Adrenal gland (tissue), 12 donors: ENCODE data around the gene BBC3. TPM values are rescaled to one million over a fixed set of nuclear protein-coding genes. Genes with fewer than 3 reads are reported as not detected.

ENCODE experiments used
- DNase-seq, 7 donors: peaks; one replicate each; pipeline ENCODE4 v3.0.0-alpha.2; 2019 to 2020
- H3K27ac ChIP-seq, 5 donors: fragments of 200-600 bp; sonication (generic) in 4 of 5; 1 replicate in 3 of 5; 2 replicates in 2 of 5; pipeline versions ENCODE4 v1.5.1 to v1.8.0; 2016 to 2020; ENCODE audit warnings: mild to moderate bottlenecking in 1 of 5
- H3K27me3 ChIP-seq: fragments of 200-600 bp; 2 replicates; pipeline ENCODE4 v1.8.0; 2021
- H3K36me3 ChIP-seq, 2 donors: fragments of 200-600 bp; replicated peaks in 1 of 2; 1 replicate in 1 of 2; 2 replicates in 1 of 2; pipeline versions ENCODE4 v1.5.1 to v1.8.0; 2018 to 2022
- H3K4me1 ChIP-seq, 2 donors: fragments of 200-600 bp; replicated peaks in 1 of 2; 1 replicate in 1 of 2; 2 replicates in 1 of 2; pipeline versions ENCODE4 v1.5.1 to v1.8.0; 2018 to 2021
- H3K4me3 ChIP-seq, 4 donors: fragments of 200-600 bp; sonication (generic) in 3 of 4; one replicate each; pipeline ENCODE4 v1.5.1; 2016 to 2018
- H3K9me3 ChIP-seq, 3 donors: fragments of 200-600 bp; sonication (generic) in 1 of 3; replicated peaks in 1 of 3; 1 replicate in 2 of 3; 2 replicates in 1 of 3; pipeline versions ENCODE4 v1.5.1 to v1.8.0; 2016 to 2021
- CTCF ChIP-seq, 6 experiments: fragments of 450-650 bp in 4 of 6; fragments of 200-600 bp in 2 of 6; sonication (generic) in 1 of 6; IDR thresholded peaks; 1 replicate in 5 of 6; 2 replicates in 1 of 6; pipeline versions ENCODE4 v1.5.1 to v1.8.0; 2016 to 2021; ENCODE audit warnings: antibody characterized with exemption in 6 of 6, mild to moderate bottlenecking in 2 of 6, moderate library complexity in 1 of 6
- POLR2A ChIP-seq, 2 donors: fragments of 450-650 bp; IDR thresholded peaks; one replicate each; pipeline ENCODE4 v1.6.1; 2017; ENCODE audit warnings: antibody characterized with exemption in 2 of 2, mild to moderate bottlenecking in 2 of 2, moderate library complexity in 1 of 2
- WGBS, 4 donors: extraction: QIAGEN DNeasy Blood & Tissue Kit in 2 of 4; methylation state at CpG; one replicate each; pipeline versions ENCODE4 v1.1.5 to v1.1.7; 2013 to 2017; 5-methylcytosine and 5-hydroxymethylcytosine counted together
- intact Hi-C, 2 donors: fragments of 100-400 bp; cut with DNase I; formaldehyde crosslinking; loops; one replicate each; pipeline versions ENCODE4 v1.14.1 to v1.15.0; 2022 to 2023
- polyA plus RNA-seq, 3 donors: library from polyadenylated mRNA; stranded (reverse); fragments of 200-250 nt in 2 of 3; fragments of 350-450 nt in 1 of 3; fragmentation: Illumina TruSeq in 1 of 3; extraction: RNeasy Lipid Tissue Mini Kit (QIAGEN cat#74804) in 1 of 3; gene quantifications; one replicate each; pipeline ENCODE4 v1.2.3, GENCODE V29; 2013 to 2014
- total RNA-seq, 9 donors: library from RNA; depleted of rRNA in 4 of 9; stranded (reverse); fragments of >200 nt in 4 of 9; fragments of 120-200 nt in 1 of 9; fragmentation: NEBNext Ultra II Directional in 1 of 9; extraction: Animal tissue kit (Norgen Biotek cat#: 25700) in 1 of 9; gene quantifications; one replicate each; pipeline versions ENCODE4 v1.1.0 to v1.2.4, GENCODE V29; 2013 to 2023
- donor health status: healthy with polysubstance abuse.
- donor health status: Bipolar disorder and iron deficiency.
- donor health status: DM: yes; HTN: yes; CAD: no.
- donor health status: DM: no; HTN: no; CAD: no.
- donor health status: DM: no; HTN: no; CAD: no.
- donor health status: DM: yes; HTN: yes; CAD: no.

BBC3 gene
- total and polyA plus RNA-seq, 12 donors, result 0.27 to 17.9 (median 7.5) TPM

DNA sequence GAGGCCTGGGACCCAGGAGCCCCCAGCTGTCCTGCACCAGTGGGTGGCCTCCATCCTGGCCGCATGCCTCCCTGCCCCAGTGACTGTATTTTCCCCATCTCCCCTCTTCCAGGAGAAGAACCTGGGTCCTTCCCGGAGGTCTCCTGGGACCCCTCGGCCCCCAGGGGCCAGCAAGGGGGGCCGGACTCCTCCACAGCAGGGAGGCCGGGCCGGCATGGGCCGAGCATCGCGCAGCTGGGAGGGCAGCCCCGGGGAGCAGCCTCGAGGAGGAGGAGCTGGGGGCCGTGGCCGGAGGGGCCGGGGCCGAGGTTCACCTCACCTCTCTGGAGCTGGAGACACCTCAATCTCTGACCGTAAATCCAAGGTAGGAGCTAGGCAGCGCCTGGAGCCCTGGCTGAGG, 29.5 kb upstream of the BBC3 start:
- Histone ChIP-seq H3K27ac (no peak overlapping the region), H3K4me1 (peaks cover 10 to 20% of the 10 kb centered on the region in 2 donors), H3K4me3 (no peak overlapping the region), H3K36me3 (peaks cover 0 to 68% of the 10 kb centered on the region in 2 donors), H3K27me3 (no peaks in the 10 kb centered on the region), H3K9me3 (no peaks in the 10 kb centered on the region)
- TF ChIP-seq POLR2A (IDR thresholded peaks at IDR 0.05) (no peak), CTCF (IDR thresholded peaks at IDR 0.05) (no peak)
- 90 to 96% (median 91%) methylated on average over 3 to 17 of the region's 17 CpGs for WGBS, 4 donors
- intact Hi-C loops, result no loop called here
- DNase-seq, result peak in 1 of 7 donors; percentile 36

GRCh38 chr19:47258895-47259555, 28.0 kb upstream of the BBC3 start:
- 82 to 91% (median 88%) methylated on average over 6 of the region's 6 CpGs for WGBS, 4 donors
- DNase-seq, result peak in 2 of 7 donors; percentile 33 to 46
- H3K27ac ChIP-seq, result peak overlapping the region in 2 of 5 donors; percentile 96 to 98
- H3K4me1 ChIP-seq, result peaks cover 10 to 22% of the 10 kb centered on the region in 2 donors
- H3K4me3 ChIP-seq, result no peak overlapping the region
- H3K27me3 ChIP-seq, result no peaks in the 10 kb centered on the region
- H3K36me3 ChIP-seq, result peaks cover 0 to 53% of the 10 kb centered on the region in 2 donors
- intact Hi-C loops, result no loop called here
- H3K9me3 ChIP-seq, result no peaks in the 10 kb centered on the region
- TF ChIP-seq CTCF (IDR thresholded peaks at IDR 0.05) (no peak), POLR2A (IDR thresholded peaks at IDR 0.05) (no peak)

DNA sequence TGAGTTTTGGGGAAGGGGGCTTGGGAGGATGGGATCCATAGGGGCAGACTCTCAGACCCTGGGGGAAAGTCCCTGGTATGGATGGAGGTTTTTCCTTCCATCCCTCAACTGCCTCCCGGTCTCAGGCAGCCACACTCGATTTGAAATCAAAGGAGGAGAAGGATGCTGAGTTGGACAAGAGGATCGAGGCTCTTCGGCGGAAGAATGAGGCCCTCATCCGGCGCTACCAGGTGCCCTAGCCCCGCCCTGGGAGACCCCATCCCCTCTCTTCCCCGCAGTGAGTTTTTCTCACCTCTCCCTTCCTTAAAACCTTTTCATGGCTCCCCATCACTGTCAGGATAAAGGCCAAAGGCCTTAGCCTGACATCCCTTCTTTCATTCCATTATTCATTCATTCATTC, 27.4 kb upstream of the BBC3 start:
- peak in 2 of 7 donors; percentile 26 to 43 for DNase-seq
- TF ChIP-seq POLR2A (IDR thresholded peaks at IDR 0.05), result no peak
- no peak for TF ChIP-seq CTCF (IDR thresholded peaks at IDR 0.05)
- no peaks in the 10 kb centered on the region for H3K27me3 ChIP-seq
- H3K4me1 ChIP-seq, result peaks cover 10 to 22% of the 10 kb centered on the region in 2 donors
- 85 to 89% (median 88%) methylated on average over 9 of the region's 9 CpGs for WGBS, 4 donors
- peak overlapping the region in 1 of 4 donors; percentile 74 for H3K4me3 ChIP-seq
- no peaks in the 10 kb centered on the region for H3K9me3 ChIP-seq
- H3K27ac ChIP-seq, result peak overlapping the region in 2 of 5 donors; percentile 96 to 98
- peaks cover 0 to 47% of the 10 kb centered on the region in 2 donors for H3K36me3 ChIP-seq
- intact Hi-C loops, result no loop called here

GRCh38 chr19:47257411-47258169, 26.6 kb upstream of the BBC3 start:
- DNase-seq, result peak in 2 of 7 donors; percentile 63 to 99
- 3 to 4% (median 3%) methylated on average over 21 to 29 of the region's 29 CpGs for WGBS, 4 donors
- H3K36me3 ChIP-seq, result peaks cover 0 to 39% of the 10 kb centered on the region in 2 donors

More at GRCh38 chr19:47257411-47258169, 26.6 kb upstream of the BBC3 start:
- Histone ChIP-seq H3K4me1 (peaks cover 10 to 22% of the 10 kb centered on the region in 2 donors), H3K4me3 (peak overlapping the region in 2 of 4 donors; percentile 11 to 74), H3K27ac (peak overlapping the region; percentile 78 to 98 (median 95)), H3K27me3 (no peaks in the 10 kb centered on the region), H3K9me3 (no peaks in the 10 kb centered on the region)
- TF ChIP-seq POLR2A (IDR thresholded peaks at IDR 0.05) (peak in 1 of 2 donors; percentile 76), CTCF (IDR thresholded peaks at IDR 0.05) (no peak)
- intact Hi-C loops, result no loop called here
